Right lobe of liver (tissue), 6 donors: ENCODE results near the gene CFAP126. TPM values are rescaled to one million over a fixed set of nuclear protein-coding genes. Genes with fewer than 3 reads are reported as not detected.

Experiments
- ATAC-seq, 4 donors: fragments of 200-7000 bp; cut with Tn5 transposase; one replicate each; pipeline ENCODE4 v1.9.1; 2020; ENCODE audit warnings: mild to moderate bottlenecking in 4 of 4, moderate library complexity in 4 of 4
- DNase-seq, 3 donors: peaks; one replicate each; pipeline ENCODE4 v3.0.0-alpha.2; 2020
- H3K27ac ChIP-seq, 3 donors: fragments of 200-600 bp; one replicate each; pipeline ENCODE4 v1.8.0; 2022
- H3K27me3 ChIP-seq, 2 donors: fragments of 200-600 bp; one replicate each; pipeline ENCODE4 v1.8.0; 2022
- H3K36me3 ChIP-seq, 4 donors: fragments of 200-600 bp; sonication (generic) in 1 of 4; one replicate each; pipeline versions ENCODE4 v1.5.1 to v1.8.0; 2017 to 2022; ENCODE audit warnings: control low read depth in 1 of 4
- H3K4me1 ChIP-seq, 4 donors: fragments of 200-600 bp; sonication (generic) in 1 of 4; one replicate each; pipeline versions ENCODE4 v1.5.1 to v1.8.0; 2017 to 2022; ENCODE audit warnings: control low read depth in 1 of 4
- H3K4me3 ChIP-seq, 3 donors: fragments of 200-600 bp; one replicate each; pipeline ENCODE4 v1.8.0; 2022
- H3K9me3 ChIP-seq, 4 donors: fragments of 200-600 bp; sonication (generic) in 1 of 4; one replicate each; pipeline versions ENCODE4 v1.5.1 to v1.8.0; 2017 to 2022; ENCODE audit warnings: control low read depth in 1 of 4
- CTCF ChIP-seq, 4 donors: fragments of 200-600 bp in 3 of 4; fragments of 450-650 bp in 1 of 4; IDR thresholded peaks; one replicate each; pipeline versions ENCODE4 v1.5.1 to v1.8.0; 2016 to 2022; ENCODE audit warnings: antibody characterized with exemption in 4 of 4, mild to moderate bottlenecking in 2 of 4
- POLR2A ChIP-seq: fragments of 450-650 bp; IDR thresholded peaks from one replicate; pipeline ENCODE4 v1.6.1; 2017; ENCODE audit warnings: antibody characterized with exemption, mild to moderate bottlenecking
- WGBS: methylation state at CpG from one replicate; pipeline ENCODE4 v1.1.6; 2018; ENCODE audit warnings: low coverage, low lambda C conversion rate; ENCODE audit not compliant: insufficient coverage; ENCODE audit errors: missing lambda C conversion rate; 5-methylcytosine and 5-hydroxymethylcytosine counted together
- intact Hi-C, 2 donors: fragments of 100-400 bp; cut with DNase I; formaldehyde crosslinking; loops; one replicate each; pipeline versions ENCODE4 v1.11.2 to v1.14.1; 2022
- total RNA-seq, 6 experiments: library from RNA; depleted of rRNA in 2 of 6; stranded (reverse); fragments of >200 nt in 2 of 6; fragmentation: NEBNext Ultra II Directional in 3 of 6; extraction: Animal tissue kit (Norgen Biotek cat#: 25700) in 3 of 6; gene quantifications; one replicate each; pipeline versions ENCODE4 v1.1.0 to v1.2.4, GENCODE V29; 2016 to 2023
- donor health status: DM: no; HTN: yes; CAD: no.
- donor health status: DM: no; HTN: no; CAD: no.
- donor health status: DM: no; HTN: no; CAD: no.
- donor health status: DM: no; HTN: yes; CAD: no.
- donor health status: DM: no; HTN: yes; CAD: no.

The CFAP126 gene
- total RNA-seq, 6 experiments from 2014 or later: not detected

DNA sequence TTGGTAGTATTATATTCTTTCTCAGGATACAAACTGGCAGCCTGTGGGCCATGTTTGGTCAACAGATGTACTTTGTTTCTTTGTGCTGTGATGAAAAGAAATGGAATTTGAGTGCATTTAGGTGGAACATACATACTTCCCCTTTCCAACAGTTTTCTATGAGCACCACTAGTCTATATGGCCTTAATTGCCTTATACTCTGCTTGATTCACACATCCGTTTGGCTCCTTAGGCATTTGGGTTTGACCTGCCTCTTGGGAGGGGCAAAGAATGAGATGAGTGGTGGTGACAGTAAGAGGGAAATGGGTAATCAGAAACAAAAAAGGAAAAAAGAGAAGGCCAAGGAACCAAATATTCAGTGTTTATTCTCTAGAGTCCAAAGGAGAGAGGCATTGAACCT, 17.0 kb downstream of the CFAP126 start:
- Histone ChIP-seq H3K27me3 (no peaks in the 10 kb centered on the region), H3K4me1 (peaks cover 0 to 5% (median 0%) of the 10 kb centered on the region in 4 donors), H3K9me3 (no peaks in the 10 kb centered on the region), H3K36me3 (peaks cover 0 to 4% (median 2%) of the 10 kb centered on the region in 4 donors), H3K27ac (no peak overlapping the region), H3K4me3 (no peak overlapping the region)
- peak in 1 of 4 donors; percentile 16 for ATAC-seq
- intact Hi-C loops: no loop called here
- WGBS: 77% methylated on average over 1 of the region's 1 CpG
- TF ChIP-seq POLR2A (no peak), CTCF (IDR thresholded peaks at IDR 0.05) (no peak)
- DNase-seq: no peak

GRCh38 chr1:161342821-161343220, 24.9 kb downstream of the CFAP126 start:
- TF ChIP-seq POLR2A (no peak), CTCF (IDR thresholded peaks at IDR 0.05) (no peak)
- ATAC-seq: no peak
- no peak overlapping the region for H3K4me3 ChIP-seq
- H3K9me3 ChIP-seq: no peaks in the 10 kb centered on the region
- DNase-seq: no peak
- intact Hi-C loops: no loop called here
- H3K4me1 ChIP-seq: no peaks in the 10 kb centered on the region
- peaks cover 0 to 36% (median 27%) of the 10 kb centered on the region in 4 donors for H3K36me3 ChIP-seq
- no peaks in the 10 kb centered on the region for H3K27me3 ChIP-seq
- no peak overlapping the region for H3K27ac ChIP-seq
- WGBS: 90% methylated on average over 5 of the region's 5 CpGs

GRCh38 chr1:161342177-161342576, 25.5 kb downstream of the CFAP126 start:
- ATAC-seq (no peak), DNase-seq (no peak)
- Histone ChIP-seq H3K36me3 (peaks cover 0 to 35% (median 26%) of the 10 kb centered on the region in 4 donors), H3K4me1 (no peaks in the 10 kb centered on the region), H3K27me3 (no peaks in the 10 kb centered on the region), H3K27ac (no peak overlapping the region), H3K9me3 (no peaks in the 10 kb centered on the region), H3K4me3 (no peak overlapping the region)
- intact Hi-C loops: no loop called here
- no peak for TF ChIP-seq CTCF (IDR thresholded peaks at IDR 0.05)
- no peak for TF ChIP-seq POLR2A
- whole genome bisulfite sequencing: 86% methylated on average over 1 of the region's 2 CpGs

GRCh38 chr1:161335796-161336195, 31.9 kb downstream of the CFAP126 start:
- intact Hi-C loops: no loop called here
- no peaks in the 10 kb centered on the region for H3K4me1 ChIP-seq
- no peak overlapping the region for H3K4me3 ChIP-seq
- WGBS: 67% methylated on average over 3 of the region's 3 CpGs
- peaks cover 0 to 49% (median 17%) of the 10 kb centered on the region in 4 donors for H3K36me3 ChIP-seq
- no peak for TF ChIP-seq POLR2A
- TF ChIP-seq CTCF (IDR thresholded peaks at IDR 0.05): no peak
- H3K27me3 ChIP-seq: no peaks in the 10 kb centered on the region
- DNase-seq (no peak), ATAC-seq (peak in 1 of 4 donors; percentile 56)
- H3K9me3 ChIP-seq: no peaks in the 10 kb centered on the region
- no peak overlapping the region for H3K27ac ChIP-seq

DNA sequence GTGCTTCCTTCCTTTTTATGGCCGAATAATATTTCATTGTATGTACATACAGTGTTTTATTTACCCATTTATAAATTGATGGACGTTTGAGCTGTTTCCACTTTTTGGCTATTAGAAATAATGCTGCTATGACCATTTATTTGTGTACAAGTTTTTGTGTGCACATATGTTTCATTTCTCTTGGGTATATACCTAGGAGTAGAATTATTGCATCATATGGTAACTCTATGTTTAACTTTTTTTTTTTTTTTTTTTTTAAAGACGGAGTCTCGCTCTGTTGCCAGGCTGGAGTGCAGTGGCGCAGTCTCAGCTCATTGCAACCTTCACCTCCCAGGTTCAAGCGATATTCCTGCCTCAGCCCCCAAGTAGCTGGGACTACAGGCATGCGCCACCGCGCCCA, 34.5 kb downstream of the CFAP126 start:
- Histone ChIP-seq H3K27ac (no peak overlapping the region), H3K4me3 (no peak overlapping the region), H3K4me1 (peaks cover 0 to 2% (median 0%) of the 10 kb centered on the region in 4 donors), H3K9me3 (no peaks in the 10 kb centered on the region), H3K27me3 (no peaks in the 10 kb centered on the region), H3K36me3 (peaks cover 0 to 64% (median 26%) of the 10 kb centered on the region in 4 donors)
- ATAC-seq (no peak), DNase-seq (no peak)
- TF ChIP-seq POLR2A (no peak), CTCF (IDR thresholded peaks at IDR 0.05) (no peak)
- intact Hi-C loops: no loop called here
- 89% methylated on average over 9 of the region's 9 CpGs for WGBS
